GM23248 (cell line): ENCODE measurements around the gene AP1AR. TPM values are rescaled to one million over a fixed set of nuclear protein-coding genes. Genes with fewer than 3 reads are reported as not detected.

ENCODE experiments used
- DNase-seq: peaks from one replicate; pipeline ENCODE4 v3.0.0-alpha.2; 2015
- H2AFZ ChIP-seq: fragments of 200-600 bp; sonication (generic); 2 replicates; pipeline ENCODE4 v1.6.1; 2016; ENCODE audit warnings: antibody characterized with exemption
- H3F3A ChIP-seq: fragments of 200-600 bp; sonication (generic); 2 replicates; pipeline ENCODE4 v1.6.1; 2016; ENCODE audit warnings: mild to moderate bottlenecking, antibody characterized with exemption, mixed run types; ENCODE audit not compliant: insufficient read depth
- H3K27ac ChIP-seq: fragments of 200-600 bp; sonication (generic); 2 replicates; pipeline ENCODE4 v1.5.1; 2016; ENCODE audit warnings: mild to moderate bottlenecking
- H3K27me3 ChIP-seq: fragments of 200-600 bp; sonication (generic); replicated peaks from 2 replicates; pipeline ENCODE4 v1.6.1; 2016; ENCODE audit warnings: mild to moderate bottlenecking; ENCODE audit not compliant: insufficient read depth
- H3K36me3 ChIP-seq: fragments of 200-600 bp; sonication (generic); 2 replicates; pipeline ENCODE4 v1.6.1; 2016; ENCODE audit warnings: low read depth, mild to moderate bottlenecking
- H3K4me1 ChIP-seq: fragments of 200-600 bp; sonication (generic); 2 replicates; pipeline ENCODE4 v1.6.1; 2016; ENCODE audit warnings: mild to moderate bottlenecking; ENCODE audit not compliant: insufficient read depth
- H3K4me2 ChIP-seq: fragments of 200-600 bp; sonication (generic); one replicate; pipeline ENCODE4 v1.6.1; 2016; ENCODE audit warnings: mild to moderate bottlenecking; ENCODE audit not compliant: unreplicated experiment
- H3K4me3 ChIP-seq: fragments of 200-600 bp; sonication (generic); 2 replicates; pipeline ENCODE4 v1.5.1; 2016; ENCODE audit warnings: mild to moderate bottlenecking
- H3K79me2 ChIP-seq: fragments of 200-600 bp; sonication (generic); 2 replicates; pipeline ENCODE4 v1.6.1; 2016; ENCODE audit warnings: mild to moderate bottlenecking; ENCODE audit not compliant: insufficient read depth
- H3K9ac ChIP-seq: fragments of 200-600 bp; sonication (generic); 2 replicates; pipeline ENCODE4 v1.6.1; 2016; ENCODE audit warnings: mild to moderate bottlenecking
- H3K9me2 ChIP-seq: fragments of 200-600 bp; sonication (generic); 2 replicates; pipeline ENCODE4 v1.6.1; 2016; ENCODE audit warnings: mixed run types, mild to moderate bottlenecking, moderate library complexity; ENCODE audit not compliant: insufficient read depth
- H3K9me3 ChIP-seq: fragments of 200-600 bp; sonication (generic); one replicate; pipeline ENCODE4 v1.6.1; 2017; ENCODE audit warnings: low read depth
- H4K20me1 ChIP-seq: fragments of 200-600 bp; sonication (generic); 2 replicates; pipeline ENCODE4 v1.6.0; 2016; ENCODE audit not compliant: insufficient read depth
- EZH2 ChIP-seq: fragments of 200-600 bp; sonication (generic); IDR thresholded peaks from 2 replicates; pipeline ENCODE4 v1.6.1; 2018; ENCODE audit warnings: antibody characterized with exemption, mild to moderate bottlenecking; ENCODE audit not compliant: insufficient read depth, poor library complexity, severe bottlenecking
- EZH2phosphoT487 ChIP-seq: fragments of 200-600 bp; sonication (generic); IDR thresholded peaks from 2 replicates; pipeline ENCODE4 v1.6.1; 2018; ENCODE audit warnings: antibody characterized with exemption, moderate library complexity, mild to moderate bottlenecking, low read depth; ENCODE audit not compliant: insufficient read depth
- WGBS, 2 experiments: methylation state at CpG; one replicate each; pipeline ENCODE4 v1.1.6; 2015 to 2017; ENCODE audit warnings: low lambda C conversion rate in 2 of 2, low coverage in 1 of 2; ENCODE audit errors: missing lambda C conversion rate in 2 of 2; 5-methylcytosine and 5-hydroxymethylcytosine counted together
- in situ Hi-C: fragments of 300-500 bp; cut with MboI; formaldehyde crosslinking; loops from 2 replicates; pipeline ENCODE4 v1.15.0; 2020
- polyA plus RNA-seq: library from polyadenylated mRNA; unstranded; fragments of >200 nt; fragmentation: Nextera tagmentation; extraction: Ambion mirVana; gene quantifications from 2 replicates; pipeline ENCODE4 v1.2.1, GENCODE V29; 2016
- total RNA-seq: library from RNA; depleted of rRNA; stranded (reverse); fragments of >200 nt; shearing (Covaris generic); gene quantifications from 2 replicates; pipeline ENCODE4 v1.2.3, GENCODE V29; 2014

Gene AP1AR
- total and polyA plus RNA-seq, 2 experiments from 2014 or later = 20.4 to 21.3 TPM

DNA sequence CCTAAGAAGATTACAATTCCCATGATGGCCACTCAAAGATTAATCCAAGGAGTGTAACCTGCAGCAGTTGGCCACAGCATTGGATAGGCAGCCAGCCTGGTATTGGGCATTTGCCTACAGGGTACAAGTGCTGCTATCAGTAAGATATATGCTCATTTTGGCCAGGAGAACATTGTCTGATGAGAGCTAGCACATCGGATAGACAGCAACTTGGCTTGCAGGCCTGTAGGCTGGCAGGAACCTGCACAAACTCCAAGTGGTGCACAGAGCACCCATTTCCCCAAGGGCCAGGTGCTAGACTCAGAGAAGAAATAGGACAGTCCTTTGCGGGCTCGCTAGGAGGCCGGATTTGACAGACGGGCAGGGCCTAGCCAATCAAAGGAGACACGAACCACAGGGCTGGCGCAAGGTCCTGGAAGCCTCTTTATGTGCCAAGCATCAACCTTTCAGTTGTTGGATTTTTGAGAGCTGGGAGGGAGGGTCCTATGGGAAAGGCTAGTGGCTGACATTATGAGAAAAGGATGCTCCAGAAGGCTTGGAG is 11.7 kb upstream of the AP1AR start:
- TF ChIP-seq EZH2phosphoT487 (no peak), EZH2 (no peak)
- in situ Hi-C loops = no loop called here
- 85 to 89% methylated on average over 7 of the region's 7 CpGs for WGBS, 2 experiments

DNA sequence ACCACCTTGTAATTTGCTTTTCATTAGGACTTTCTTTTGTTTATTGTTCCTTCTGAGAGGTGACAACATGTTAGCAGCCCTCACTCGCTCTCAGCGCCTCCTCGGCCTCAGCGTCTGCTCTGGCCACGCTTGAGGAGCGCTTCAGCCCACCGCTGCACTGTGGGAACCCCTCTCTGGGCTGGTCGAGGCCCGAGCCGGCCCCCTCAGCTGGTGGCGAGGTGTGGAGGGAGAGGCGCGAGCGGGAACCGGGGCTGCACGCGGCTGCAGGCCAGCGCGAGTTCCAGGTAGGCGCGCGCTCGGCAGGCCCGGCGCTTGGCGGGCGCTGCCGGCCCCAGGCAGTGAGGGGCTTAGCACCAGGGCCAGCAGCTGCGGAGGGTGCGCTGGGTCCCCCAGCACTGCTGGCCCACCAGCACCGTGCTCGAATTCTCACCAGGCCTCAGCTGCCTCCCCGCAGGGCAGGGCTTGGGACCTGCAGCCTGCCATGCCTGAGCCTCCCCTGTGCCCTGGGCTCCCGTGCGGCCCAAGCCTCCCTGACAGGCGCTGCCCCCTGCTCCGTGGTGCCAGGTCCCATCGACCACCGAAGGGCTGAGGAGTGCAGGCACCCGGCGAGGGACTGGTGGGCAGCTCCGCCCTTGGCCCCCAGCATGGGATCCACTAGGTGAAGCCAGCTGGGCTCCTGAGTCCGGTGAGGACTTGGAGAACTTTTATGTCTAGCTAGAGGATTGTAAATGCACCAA is 9.2 kb upstream of the AP1AR start:
- Histone ChIP-seq H3K4me1 (no peaks in the 10 kb centered on the region), H3F3A (no peaks in the 10 kb centered on the region), H3K9me3 (no peaks in the 10 kb centered on the region), H4K20me1 (no peaks in the 10 kb centered on the region), H2AFZ (no peak overlapping the region), H3K36me3 (no peaks in the 10 kb centered on the region), H3K27ac (no peak overlapping the region), H3K27me3 (no peaks in the 10 kb centered on the region), H3K9ac (no peak overlapping the region), H3K9me2 (no peaks in the 10 kb centered on the region), H3K4me2 (no peak overlapping the region), H3K79me2 (no peaks in the 10 kb centered on the region), H3K4me3 (no peak overlapping the region)
- 93 to 95% methylated on average over 38 to 40 of the region's 43 CpGs for WGBS, 2 experiments
- TF ChIP-seq EZH2 = no peak
- TF ChIP-seq EZH2phosphoT487 = no peak
- DNase-seq = no peak
- in situ Hi-C loops = no loop called here

More for the DNA sequence above, 11.7 kb upstream of the AP1AR start:
- Histone ChIP-seq H3K79me2 (no peaks in the 10 kb centered on the region), H3K9me3 (no peaks in the 10 kb centered on the region), H3K27ac (no peak overlapping the region), H3K4me1 (peaks cover 3% of the 10 kb centered on the region), H3K36me3 (no peaks in the 10 kb centered on the region), H3K4me2 (no peak overlapping the region), H3F3A (no peaks in the 10 kb centered on the region), H3K27me3 (no peaks in the 10 kb centered on the region), H2AFZ (no peak overlapping the region), H3K4me3 (no peak overlapping the region), H3K9me2 (no peaks in the 10 kb centered on the region), H3K9ac (no peak overlapping the region), H4K20me1 (no peaks in the 10 kb centered on the region)
- DNase-seq = no peak

DNA sequence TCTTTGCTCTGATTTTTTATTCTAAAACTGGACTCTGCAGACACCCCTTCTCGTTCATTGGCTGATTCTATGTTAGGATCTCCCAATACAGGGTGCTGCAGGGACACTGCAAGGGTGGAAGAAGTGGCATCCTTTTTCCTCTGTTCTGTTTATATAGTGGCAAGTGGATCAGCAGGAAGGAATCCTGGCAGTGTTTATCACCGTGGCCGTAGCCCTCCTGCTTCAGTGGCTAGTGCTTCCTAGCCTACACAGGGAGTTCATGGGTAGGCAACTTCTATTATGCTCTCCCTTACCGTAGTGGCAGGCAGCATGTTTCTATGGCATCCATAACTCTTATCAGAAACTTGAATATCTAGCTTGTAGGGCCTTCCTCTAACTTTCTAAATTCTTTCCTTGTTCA is 6.4 kb upstream of the AP1AR start:
- H3K4me3 ChIP-seq = no peak overlapping the region
- H4K20me1 ChIP-seq = no peaks in the 10 kb centered on the region
- in situ Hi-C loops = no loop called here
- no peak overlapping the region for H3K4me2 ChIP-seq
- no peak overlapping the region for H3K9ac ChIP-seq
- H3K9me2 ChIP-seq = no peaks in the 10 kb centered on the region
- no peaks in the 10 kb centered on the region for H3K27me3 ChIP-seq
- H2AFZ ChIP-seq = no peak overlapping the region; the same call in 1 of the 2 replicates
- H3K4me1 ChIP-seq = peaks cover 5% of the 10 kb centered on the region
- H3F3A ChIP-seq = 0 out of 2 replicates have a peak, but pooled peaks cover under 1% of the 10 kb centered on the region
- no peaks in the 10 kb centered on the region for H3K9me3 ChIP-seq
- H3K79me2 ChIP-seq = 0 out of 2 replicates have a peak, but pooled peaks cover 6% of the 10 kb centered on the region
- no peak for DNase-seq
- 63 to 68% methylated on average over 4 of the region's 4 CpGs for WGBS, 2 experiments
- TF ChIP-seq EZH2phosphoT487 (no peak), EZH2 (no peak)
- H3K36me3 ChIP-seq = no peaks in the 10 kb centered on the region
- no peak overlapping the region for H3K27ac ChIP-seq

DNA sequence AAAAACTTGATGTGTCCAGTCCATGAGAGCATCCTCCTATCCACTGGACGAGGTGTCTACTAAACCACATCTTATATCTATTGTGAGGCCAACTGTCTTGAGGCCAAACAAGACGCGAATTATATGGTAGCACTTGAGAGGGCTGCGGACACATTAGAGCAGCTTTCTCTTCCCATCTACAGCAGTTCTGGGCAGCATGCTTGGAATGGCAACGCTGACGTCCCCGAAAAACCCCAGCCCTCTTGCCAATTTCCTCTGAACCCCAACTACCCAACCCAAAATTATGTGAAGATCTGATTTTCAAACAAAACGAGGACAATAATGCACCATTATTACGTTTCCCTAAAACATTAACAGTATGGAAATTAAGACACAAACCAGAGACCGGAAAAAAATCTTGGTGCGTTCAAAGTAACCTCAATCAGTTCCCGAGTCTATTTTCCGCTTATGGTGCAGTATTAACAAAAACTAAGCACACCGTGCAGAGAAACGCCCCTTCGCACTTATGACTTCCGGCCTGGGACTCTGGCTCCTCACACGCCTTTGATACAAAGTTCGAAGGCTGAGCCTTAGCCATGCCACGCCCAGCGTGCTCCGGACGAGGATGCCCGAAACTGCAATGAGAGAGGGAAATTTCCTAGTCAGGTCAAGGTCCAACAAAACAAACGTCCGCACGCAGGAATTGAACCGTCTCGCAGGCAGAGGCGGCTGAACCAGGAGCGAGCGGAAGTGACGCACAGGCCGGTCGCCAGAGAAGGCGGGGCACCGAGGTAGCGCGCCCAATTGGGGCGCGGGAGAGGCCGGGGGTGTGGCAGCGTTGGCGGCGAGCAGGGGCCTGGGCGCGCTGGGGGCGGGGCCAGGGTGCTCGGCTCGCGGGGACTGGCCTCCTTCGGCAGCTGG is 458 bp upstream of the AP1AR start:
- H3K27ac ChIP-seq = peak overlapping the region; percentile 92
- H3K27me3 ChIP-seq = no peaks in the 10 kb centered on the region
- no peaks in the 10 kb centered on the region for H3K9me2 ChIP-seq
- in situ Hi-C loops = loop anchor here (10.0 kb wide), 1 partner anchor 126 kb away; no protein-coding TSS in a partner anchor
- H3K4me1 ChIP-seq = peaks cover 28% of the 10 kb centered on the region
- TF ChIP-seq EZH2phosphoT487 (no peak), EZH2 (no peak)
- no peaks in the 10 kb centered on the region for H4K20me1 ChIP-seq
- 1 to 2% methylated on average over 41 to 51 of the region's 52 CpGs for WGBS, 2 experiments
- H2AFZ ChIP-seq = peak overlapping the region; percentile 99
- no peaks in the 10 kb centered on the region for H3K9me3 ChIP-seq
- peak overlapping the region; percentile 95 for H3K4me2 ChIP-seq
- peaks cover 17% of the 10 kb centered on the region; the same call in 1 of the 2 replicates for H3F3A ChIP-seq
- peaks cover 45% of the 10 kb centered on the region for H3K79me2 ChIP-seq
- peak; percentile 99 for DNase-seq
- no peaks in the 10 kb centered on the region for H3K36me3 ChIP-seq
- H3K4me3 ChIP-seq = peak overlapping the region; percentile 90
- H3K9ac ChIP-seq = peak overlapping the region; percentile 94
